GM12878 (cell line): ENCODE results near the gene C9orf50. TPM values are rescaled to one million over a fixed set of nuclear protein-coding genes. Genes with fewer than 3 reads are reported as not detected.

ENCODE experiments used
- ATAC-seq: fragments of 200-7000 bp; cut with Tn5 transposase; 3 replicates; pipeline ENCODE4 v1.9.1; 2020; ENCODE audit warnings: mild to moderate bottlenecking, moderate library complexity
- BruUV-seq: library from RNA; stranded (reverse); fragments of 400-500 nt; replicated peaks from 2 replicates; lab custom pipeline; 2021; lab: Mats Ljungman, UMichigan
- CTCF ChIA-PET: fragments of 300-600 bp; sonication (Branson Sonifier 250); formaldehyde crosslinking; extraction: SDS; loops from one replicate; lab custom pipeline; 2021; ENCODE audit warnings: inconsistent platforms; lab: Yijun Ruan, JAX
- POLR2A ChIA-PET: fragments of 350-600 bp; formaldehyde crosslinking; extraction: SDS; loops from one replicate; lab custom pipeline; 2021; ENCODE audit warnings: inconsistent platforms; lab: Charles Lee
- RAD21 ChIA-PET: fragments of 300-600 bp; sonication (Branson Sonifier 250); formaldehyde crosslinking; loops from one replicate; lab custom pipeline; 2023; ENCODE audit warnings: antibody characterized with exemption; ENCODE audit not compliant: unreplicated experiment; lab: Charles Lee
- SMC1A ChIA-PET: fragments of 300-600 bp; sonication (Branson Sonifier 250); formaldehyde crosslinking; loops from one replicate; lab custom pipeline; 2023; ENCODE audit not compliant: unreplicated experiment, uncharacterized antibody; lab: Charles Lee
- DNase-seq: peaks from one replicate; pipeline ENCODE4 v3.0.0-alpha.2; 2011; ENCODE audit warnings: low read depth, low spot score
- FAIRE-seq: peaks from 3 replicates; lab custom pipeline; 2011; peaks lifted over from hg19 to GRCh38; lab: Jason Lieb, UNC
- H2AFZ ChIP-seq: 2 replicates; pipeline ENCODE4 v1.6.0; 2011; ENCODE audit warnings: low read depth, low read length, control low read depth; ENCODE audit not compliant: control insufficient read depth
- H3K27ac ChIP-seq: 2 replicates; pipeline ENCODE4 v1.5.1; 2011; ENCODE audit warnings: control low read depth; ENCODE audit not compliant: control insufficient read depth, insufficient read depth
- H3K27me3 ChIP-seq, 2 experiments: replicated peaks in 1 of 2; 2 replicates each; pipeline versions ENCODE4 v1.6.0 to v1.6.1; 2011; ENCODE audit warnings: low read length in 1 of 2; ENCODE audit not compliant: control insufficient read depth in 2 of 2, insufficient read depth in 2 of 2
- H3K36me3 ChIP-seq, 2 experiments: 2 replicates each; pipeline ENCODE4 v1.5.1; 2011; ENCODE audit warnings: low read length in 1 of 2; ENCODE audit not compliant: control insufficient read depth in 2 of 2, insufficient read depth in 2 of 2
- H3K4me1 ChIP-seq: 2 replicates; pipeline ENCODE4 v1.6.1; 2011; ENCODE audit warnings: mild to moderate bottlenecking, low read length, moderate library complexity, mixed read lengths; ENCODE audit not compliant: control insufficient read depth, insufficient read depth
- H3K4me2 ChIP-seq: 2 replicates; pipeline ENCODE4 v1.6.0; 2011; ENCODE audit warnings: control low read depth; ENCODE audit not compliant: control insufficient read depth, insufficient read depth
- H3K4me3 ChIP-seq: fragments of 200-600 bp; sonication (generic); 2 replicates; pipeline ENCODE4 v1.5.1; 2016
- H3K79me2 ChIP-seq: 2 replicates; pipeline ENCODE4 v1.6.0; 2011; ENCODE audit warnings: low read length; ENCODE audit not compliant: control insufficient read depth, insufficient read depth
- H3K9ac ChIP-seq: 2 replicates; pipeline ENCODE4 v1.8.0; 2011; ENCODE audit warnings: low read length, control low read depth, mixed read lengths; ENCODE audit not compliant: control insufficient read depth, insufficient read depth
- H3K9me3 ChIP-seq: replicated peaks from 3 replicates; pipeline ENCODE4 v1.5.1; 2011; ENCODE audit warnings: mild to moderate bottlenecking, low read length; ENCODE audit not compliant: control insufficient read depth, insufficient read depth
- H4K20me1 ChIP-seq: 2 replicates; pipeline ENCODE4 v1.6.0; 2011; ENCODE audit not compliant: control insufficient read depth, insufficient read depth
- PRDM15 ChIP-seq: fragments of 450-650 bp; formaldehyde crosslinking; IDR thresholded peaks from 2 replicates; pipeline ENCODE4 v1.4.0; 2020; ENCODE audit warnings: mild to moderate bottlenecking, moderate library complexity
- SRF ChIP-seq, 2 experiments: IDR thresholded peaks; 2 replicates each; pipeline ENCODE4 v1.6.1; 2011; ENCODE audit warnings: low read depth in 2 of 2, low read length in 2 of 2, mild to moderate bottlenecking in 1 of 2, moderate library complexity in 1 of 2
- TBL1XR1 ChIP-seq: IDR thresholded peaks from 2 replicates; pipeline ENCODE4 v1.6.1; 2012; ENCODE audit warnings: low read depth, low read length, improper control_type of control experiment
- ZBTB11 ChIP-seq: fragments of 450-650 bp; formaldehyde crosslinking; IDR thresholded peaks from 2 replicates; pipeline ENCODE4 v1.5.0; 2022; ENCODE audit warnings: mild to moderate bottlenecking, missing genetic modification characterization
- ZNF274 ChIP-seq: IDR thresholded peaks from one replicate; pipeline ENCODE4 v1.8.0; 2011; ENCODE audit not compliant: insufficient read length, insufficient read depth
- WGBS: methylation state at CpG from one replicate; pipeline ENCODE4 v1.1.6; 2016; ENCODE audit warnings: low lambda C conversion rate; ENCODE audit not compliant: insufficient replicate concordance, insufficient coverage; ENCODE audit errors: missing lambda C conversion rate; 5-methylcytosine and 5-hydroxymethylcytosine counted together
- in situ Hi-C: fragments of 300-500 bp; cut with MboI; formaldehyde crosslinking; loops from 9 replicates; pipeline ENCODE4 v1.14.3; 2018; ENCODE audit warnings: mixed read lengths
- intact Hi-C: fragments of 100-400 bp; cut with micrococcal nuclease; formaldehyde crosslinking; loops from one replicate; pipeline ENCODE4 v1.14.2; 2022; ENCODE audit not compliant: unreplicated experiment
- polyA plus RNA-seq, 11 experiments: library from polyadenylated mRNA; depleted of rRNA in 4 of 11; unstranded in 6 of 11; stranded (reverse) in 5 of 11; fragments of >200 nt; fragmentation: Nextera tagmentation in 4 of 11; fragmentation: Illumina TruSeq in 1 of 11; extraction: Ambion mirVana in 4 of 11; extraction: Trizol in 1 of 11; gene quantifications; 1 replicate in 1 of 11; 2 replicates in 10 of 11; pipeline versions ENCODE4 v1.2.1 to v1.2.3, GENCODE V29; 2011 to 2016; ENCODE audit warnings: inconsistent platforms in 2 of 11, missing spikeins in 2 of 11, low read depth in 1 of 11
- total RNA-seq, 4 experiments: library from RNA; depleted of rRNA in 3 of 4; stranded (reverse); fragments of >200 nt in 3 of 4; fragmentation: Illumina TruSeq in 1 of 4; extraction: Trizol in 1 of 4; gene quantifications; 2 replicates each; pipeline versions ENCODE4 v1.2.1 to v1.2.3, GENCODE V29; 2013 to 2021

C9orf50 gene
- total and polyA plus RNA-seq, 10 of the 15 experiments (the other 5 are each of a cell fraction or from before 2014, with no cell fraction given), result not detected

- H3K36me3 ChIP-seq, result no peaks in the 10 kb centered on the region
- peaks cover 17% of the 10 kb centered on the region for H3K4me1 ChIP-seq
- no peaks in the 10 kb centered on the region for H3K27me3 ChIP-seq
- POLR2A ChIA-PET, result interaction anchor here (0.9 kb wide), 1 partner anchor 12 kb away, joined by 5 read pairs; no protein-coding TSS in a partner anchor
- no peak overlapping the region for H3K27ac ChIP-seq
- no peak overlapping the region for H2AFZ ChIP-seq
- H4K20me1 ChIP-seq, result no peaks in the 10 kb centered on the region
- ATAC-seq (no peak), FAIRE-seq (no peak), DNase-seq (no peak)
- H3K4me2 ChIP-seq, result no peak overlapping the region
- SMC1A ChIA-PET, result interaction anchor here (0.6 to 1.9 kb wide), 2 partner anchors 12 to 128 kb away, joined by 3 to 11 read pairs; no protein-coding TSS in a partner anchor
- CTCF ChIA-PET, result no interaction called here
- no peaks in the 10 kb centered on the region for H3K79me2 ChIP-seq
- in situ Hi-C loops, result no loop called here
- no TSS peak for BruUV-seq
- no peak overlapping the region for H3K9ac ChIP-seq
- RAD21 ChIA-PET, result interaction anchor here (0.6 kb wide), 1 partner anchor 450 kb away, joined by 3 read pairs; no protein-coding TSS in a partner anchor
- WGBS, result 57% methylated on average over 5 of the region's 5 CpGs
- intact Hi-C loops, result no loop called here
- H3K9me3 ChIP-seq, result no peaks in the 10 kb centered on the region
- TF ChIP-seq TBL1XR1 (no peak), SRF (IDR thresholded peaks at IDR 0.05; ENCODE audit: low read depth in 2 of 2, low read length in 2 of 2) (0 out of 4 replicates have a peak, but pooled peaks of 1 of the 2 experiments have one; percentile 13)
- H3K4me3 ChIP-seq, result no peak overlapping the region
Observed at GRCh38 chr9:129591916-129592315, 29.0 kb downstream of the C9orf50 start.

- Histone ChIP-seq H3K27ac (no peak overlapping the region), H3K4me2 (no peak overlapping the region), H2AFZ (no peak overlapping the region), H3K9ac (no peak overlapping the region), H3K79me2 (no peaks in the 10 kb centered on the region), H4K20me1 (no peaks in the 10 kb centered on the region), H3K9me3 (no peaks in the 10 kb centered on the region), H3K4me3 (no peak overlapping the region), H3K27me3 (no peaks in the 10 kb centered on the region), H3K36me3 (no peaks in the 10 kb centered on the region), H3K4me1 (peaks cover 14% of the 10 kb centered on the region)
- no TSS peak for BruUV-seq
- FAIRE-seq (no peak), DNase-seq (no peak), ATAC-seq (no peak)
- 44% methylated on average over 6 of the region's 6 CpGs for WGBS
- in situ Hi-C loops, result no loop called here
- intact Hi-C loops, result no loop called here
- ChIA-PET SMC1A (interaction anchor here (0.6 to 1.8 kb wide), 2 partner anchors 8 to 10 kb away, joined by 3 to 6 read pairs; no protein-coding TSS in a partner anchor), POLR2A (no interaction called here), CTCF (interaction anchor here (1.0 kb wide), 1 partner anchor 447 kb away, joined by 3 read pairs; no protein-coding TSS in a partner anchor), RAD21 (no interaction called here)
- TF ChIP-seq ZNF274, result no peak
- TF ChIP-seq PRDM15, result no peak
- TF ChIP-seq ZBTB11 (CRISPR knock-in tag), result no peak
Observed at GRCh38 chr9:129590466-129590865, 30.4 kb downstream of the C9orf50 start.
